ENCODE measurements around the gene DUSP11. TPM values are rescaled to one million over a fixed set of nuclear protein-coding genes. Genes with fewer than 3 reads are reported as not detected.

DUSP11 gene
- total RNA-seq (10 to 100 TPM in 1 of 2 donors, 1 to 10 TPM in 1; 10.0 to 10.7 TPM), polyA plus RNA-seq (1 to 10 TPM; 6.7 to 8.5 TPM)

- no peaks in the 10 kb centered on the region for H3K9me3 ChIP-seq (ENCODE audit: control insufficient read depth in 4 of 4, low read length in 3 of 4)
- peaks cover 0 to 13% (median 9%) of the 10 kb centered on the region in 4 donors for H3K4me1 ChIP-seq (ENCODE audit: control insufficient read depth in 4 of 4, insufficient read depth in 4 of 4, low read length in 3 of 4)
- peak within 1 kb of the TSS; percentile 82 to 83 for H3K27ac ChIP-seq (ENCODE audit: low read depth in 1 of 2, low read length in 2 of 2)
- DNase-seq (ENCODE audit: low spot score) = peak; percentile 97
- peak within 1 kb of the TSS; percentile 66 to 80 (median 74) for H3K4me3 ChIP-seq (ENCODE audit: low read depth in 1 of 3, low read length in 3 of 3)
- TF ChIP-seq HNF4A (conservative IDR thresholded peaks at IDR 0.05) (peak; percentile 69 to 82), GABPA (IDR thresholded peaks at IDR 0.05 in 1 of 2, conservative IDR thresholded peaks at IDR 0.05 in 1 of 2) (peak in 1 of 2 donors; percentile 81), ZBTB33 (IDR thresholded peaks at IDR 0.05) (no peak), CTCF (IDR thresholded peaks at IDR 0.05; ENCODE audit: low read depth, low read length, missing input control) (peak; percentile 95), EGR1 (IDR thresholded peaks at IDR 0.05; ENCODE audit: low read depth in 2 of 2) (peak in 1 of 2 donors; percentile 22), RAD21 (IDR thresholded peaks at IDR 0.05) (peak; percentile 89), TAF1 (conservative IDR thresholded peaks at IDR 0.05) (no peak), REST (IDR thresholded peaks at IDR 0.05) (peak; percentile 51), ATF3 (IDR thresholded peaks at IDR 0.05) (no peak), FOXA2 (IDR thresholded peaks at IDR 0.05) (peak; percentile 96), JUND (IDR thresholded peaks at IDR 0.05) (no peak), NR2F2 (IDR thresholded peaks at IDR 0.05) (peak; percentile 71), MAX (IDR thresholded peaks at IDR 0.05) (peak; percentile 84), FOXA1 (IDR thresholded peaks at IDR 0.05) (peak; percentile 95), YY1 (IDR thresholded peaks at IDR 0.05) (peak; percentile 90), HNF4G (IDR thresholded peaks at IDR 0.05) (no peak), SP1 (IDR thresholded peaks at IDR 0.05) (peak; percentile 72), RXRA (IDR thresholded peaks at IDR 0.05) (peak; percentile 50 to 67)
- no peaks in the 10 kb centered on the region for H3K27me3 ChIP-seq (ENCODE audit: control insufficient read depth in 4 of 4, insufficient read depth in 4 of 4, low read length in 3 of 4)
- H3K9ac ChIP-seq (ENCODE audit: low read depth in 1 of 2, low read length in 2 of 2) = peak within 1 kb of the TSS; percentile 51 to 72
- H3K36me3 ChIP-seq (ENCODE audit: control insufficient read depth in 4 of 4, insufficient read depth in 3 of 4, low read depth in 1 of 4, low read length in 3 of 4) = peaks cover 5 to 13% (median 9%) of the 10 kb centered on the region in 4 donors
- WGBS = under 1% methylated on average over 40 of the region's 40 CpGs
Measured at GRCh38 chr2:73779467-73780236, at the start of gene DUSP11. TSS of gene DUSP11 (minus strand) at chr2:73780103. CDS start at chr2:73779974, 129 bp downstream.
